MCF 10A (cell line): ENCODE data around the gene HHIPL1. TPM values are rescaled to one million over a fixed set of nuclear protein-coding genes. Genes with fewer than 3 reads are reported as not detected.

Source experiments
- BruUV-seq: library from RNA; stranded (reverse); fragments of 400-500 nt; replicated peaks from 2 replicates; lab custom pipeline; 2021; lab: Mats Ljungman, UMichigan
- CTCF ChIA-PET: fragments of 300-600 bp; sonication (Branson Sonifier 250); formaldehyde crosslinking; extraction: SDS; loops from one replicate; lab custom pipeline; 2021; ENCODE audit warnings: antibody characterized with exemption, inconsistent platforms; lab: Yijun Ruan, JAX
- POLR2A ChIA-PET: fragments of 300-600, 350-650 bp; sonication (Branson Sonifier 250); formaldehyde crosslinking; extraction: SDS; loops from one replicate; lab custom pipeline; 2020; ENCODE audit warnings: antibody characterized with exemption, inconsistent platforms; lab: Yijun Ruan, JAX
- DNase-seq: peaks from one replicate; pipeline ENCODE4 v3.0.0-alpha.2; 2018; ENCODE audit not compliant: unreplicated experiment
- H3K27ac Mint-ChIP-seq: one replicate; pipeline ENCODE4 v1.8.0; 2022; ENCODE audit warnings: mild to moderate bottlenecking, low read depth, mixed read lengths; ENCODE audit not compliant: unreplicated experiment
- H3K27me3 Mint-ChIP-seq: one replicate; pipeline ENCODE4 v1.8.0; 2022; ENCODE audit warnings: mixed read lengths; ENCODE audit not compliant: insufficient read depth, unreplicated experiment
- H3K36me3 Mint-ChIP-seq: one replicate; pipeline ENCODE4 v1.8.0; 2022; ENCODE audit warnings: mild to moderate bottlenecking, moderate library complexity, mixed read lengths; ENCODE audit not compliant: insufficient read depth, unreplicated experiment
- H3K4me1 Mint-ChIP-seq: one replicate; pipeline ENCODE4 v1.8.0; 2022; ENCODE audit warnings: mixed read lengths; ENCODE audit not compliant: insufficient read depth, unreplicated experiment
- H3K4me3 Mint-ChIP-seq: one replicate; pipeline ENCODE4 v1.8.0; 2022; ENCODE audit warnings: mild to moderate bottlenecking, moderate library complexity, mixed read lengths; ENCODE audit not compliant: unreplicated experiment
- H3K9me3 Mint-ChIP-seq: one replicate; pipeline ENCODE4 v1.8.0; 2022; ENCODE audit warnings: mixed read lengths; ENCODE audit not compliant: unreplicated experiment
- intact Hi-C: fragments of 100-400 bp; cut with micrococcal nuclease; formaldehyde crosslinking; loops from 2 replicates; pipeline ENCODE4 v1.14.1; 2022
- total RNA-seq: library from RNA; stranded (reverse); gene quantifications from 2 replicates; pipeline ENCODE4 v1.2.3, GENCODE V29; 2022
- TF ChIP-seq, protein P1 (sequence below): fragments of 200-600 bp; IDR thresholded peaks from one replicate; pipeline ENCODE4 v1.8.0; 2022; ENCODE audit warnings: antibody characterized with exemption, mild to moderate bottlenecking; ENCODE audit not compliant: unreplicated experiment

HHIPL1 gene
- total RNA-seq, 1 experiment from 2014 or later = not detected

DNA sequence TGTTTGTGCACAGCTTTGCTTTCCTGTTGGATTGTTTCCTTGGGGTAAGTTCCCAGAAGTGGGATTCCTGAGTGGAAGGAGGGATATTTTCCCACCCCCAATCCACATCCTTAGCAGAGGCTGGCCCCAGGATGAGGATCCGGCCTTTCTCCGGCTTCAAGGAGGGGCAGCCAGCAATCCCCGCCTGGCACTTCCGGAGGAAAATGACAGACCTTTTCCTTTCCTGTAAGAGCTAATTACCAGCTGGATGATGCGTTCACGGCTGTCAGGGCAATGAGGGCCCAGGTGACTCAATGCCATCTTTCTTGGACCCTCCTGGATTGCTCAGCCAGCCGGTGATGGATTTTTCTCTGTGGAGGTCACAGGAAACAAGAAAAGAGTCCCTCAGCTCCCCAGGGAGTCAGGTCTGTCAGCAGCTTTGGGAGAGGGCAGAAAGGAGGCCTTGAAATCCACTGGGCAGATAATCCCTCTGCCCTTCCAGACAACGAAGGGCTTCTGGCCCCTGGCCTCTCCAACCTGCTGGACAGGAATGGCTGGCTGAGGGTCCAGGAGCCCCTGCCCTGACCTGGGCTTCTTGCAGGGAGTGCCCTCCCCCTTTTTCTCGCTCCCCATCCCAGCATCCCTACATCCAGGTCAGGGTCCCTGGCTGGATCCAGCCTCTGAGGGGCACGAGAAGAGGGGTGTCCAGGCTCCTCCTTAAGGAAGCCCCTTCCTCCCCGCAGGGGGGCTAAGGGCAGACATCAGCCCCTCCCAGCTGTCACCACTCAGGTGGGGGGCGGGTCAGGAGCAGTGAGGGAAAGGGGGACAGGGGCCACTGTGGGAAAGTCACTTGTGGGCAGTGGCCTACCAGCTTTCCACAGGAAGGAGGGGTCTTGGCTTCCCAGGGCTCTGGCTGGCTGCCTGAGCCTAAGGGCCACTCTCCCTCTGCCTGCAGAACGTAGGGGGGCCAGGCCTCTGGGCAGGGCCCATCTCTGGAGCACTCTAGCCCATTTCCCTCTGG is 24.8 kb upstream of the HHIPL1 start:
- Mint-ChIP-seq H3K36me3 (no peaks in the 10 kb centered on the region), H3K27me3 (no peaks in the 10 kb centered on the region), H3K9me3 (no peaks in the 10 kb centered on the region), H3K4me1 (peaks cover 5% of the 10 kb centered on the region), H3K4me3 (no peak overlapping the region), H3K27ac (no peak overlapping the region)
- CTCF ChIA-PET = interaction anchor here (0.7 to 1.4 kb wide), 4 partner anchors 10 to 95 kb away, joined by 3 to 8 read pairs (median 3); no protein-coding TSS in a partner anchor
- DNase-seq = no peak
- TF ChIP-seq, protein P1, sequence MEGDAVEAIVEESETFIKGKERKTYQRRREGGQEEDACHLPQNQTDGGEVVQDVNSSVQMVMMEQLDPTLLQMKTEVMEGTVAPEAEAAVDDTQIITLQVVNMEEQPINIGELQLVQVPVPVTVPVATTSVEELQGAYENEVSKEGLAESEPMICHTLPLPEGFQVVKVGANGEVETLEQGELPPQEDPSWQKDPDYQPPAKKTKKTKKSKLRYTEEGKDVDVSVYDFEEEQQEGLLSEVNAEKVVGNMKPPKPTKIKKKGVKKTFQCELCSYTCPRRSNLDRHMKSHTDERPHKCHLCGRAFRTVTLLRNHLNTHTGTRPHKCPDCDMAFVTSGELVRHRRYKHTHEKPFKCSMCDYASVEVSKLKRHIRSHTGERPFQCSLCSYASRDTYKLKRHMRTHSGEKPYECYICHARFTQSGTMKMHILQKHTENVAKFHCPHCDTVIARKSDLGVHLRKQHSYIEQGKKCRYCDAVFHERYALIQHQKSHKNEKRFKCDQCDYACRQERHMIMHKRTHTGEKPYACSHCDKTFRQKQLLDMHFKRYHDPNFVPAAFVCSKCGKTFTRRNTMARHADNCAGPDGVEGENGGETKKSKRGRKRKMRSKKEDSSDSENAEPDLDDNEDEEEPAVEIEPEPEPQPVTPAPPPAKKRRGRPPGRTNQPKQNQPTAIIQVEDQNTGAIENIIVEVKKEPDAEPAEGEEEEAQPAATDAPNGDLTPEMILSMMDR = no peak
- intact Hi-C loops = no loop called here
- no TSS peak for BruUV-seq
- POLR2A ChIA-PET = no interaction called here

DNA sequence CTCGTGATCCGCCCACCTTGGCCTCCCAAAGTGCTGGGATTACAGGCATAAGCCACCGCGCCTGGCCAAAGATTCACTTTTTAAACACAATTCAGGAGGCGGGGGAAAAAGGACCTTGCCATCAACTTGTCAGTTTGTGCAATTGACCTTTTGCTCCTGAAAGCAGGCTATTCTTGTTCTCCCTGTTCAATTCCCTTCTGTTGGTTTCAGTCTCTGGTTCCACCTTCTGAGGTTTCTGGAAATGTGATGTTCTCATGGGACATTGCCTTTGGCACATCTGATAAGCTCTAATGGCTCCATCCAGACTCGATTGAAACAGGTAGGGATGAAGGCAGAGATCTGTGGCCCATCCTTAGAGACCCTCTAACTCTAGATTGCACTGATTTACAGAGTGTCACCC is 23.0 kb upstream of the HHIPL1 start:
- Mint-ChIP-seq H3K27ac (no peak overlapping the region), H3K36me3 (no peaks in the 10 kb centered on the region), H3K4me1 (peaks cover 5% of the 10 kb centered on the region), H3K9me3 (no peaks in the 10 kb centered on the region), H3K27me3 (no peaks in the 10 kb centered on the region), H3K4me3 (no peak overlapping the region)
- ChIA-PET CTCF (interaction anchor here (0.9 to 1.3 kb wide), 2 partner anchors 46 to 278 kb away, joined by 3 to 4 read pairs; no protein-coding TSS in a partner anchor), POLR2A (interaction anchor here (0.6 to 1.1 kb wide), 2 partner anchors 17 to 41 kb away, joined by 3 to 4 read pairs; no protein-coding TSS in a partner anchor)
- intact Hi-C loops = no loop called here
- TF ChIP-seq, protein P1 = no peak
- BruUV-seq = no TSS peak
- DNase-seq = no peak

DNA sequence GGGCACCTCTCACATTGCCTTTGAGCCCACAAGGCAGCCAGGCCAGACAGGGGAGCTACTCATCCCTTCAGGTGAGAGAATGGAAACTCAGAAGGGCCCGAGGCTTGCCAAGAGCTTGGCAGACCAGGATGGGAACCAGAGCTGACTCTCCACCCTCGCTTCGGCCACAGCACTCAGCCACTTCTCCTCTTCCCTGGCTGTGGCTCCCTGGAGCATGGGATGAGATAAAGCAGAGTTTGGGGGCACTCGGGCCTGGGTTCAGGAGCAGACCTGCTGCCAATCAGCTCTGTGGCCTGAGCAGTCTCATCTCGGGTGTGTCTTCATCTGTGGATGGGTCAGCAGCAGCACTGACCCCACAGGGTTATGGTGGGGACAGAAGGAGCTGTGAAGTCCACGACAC is 20.9 kb upstream of the HHIPL1 start:
- BruUV-seq = no TSS peak
- no peaks in the 10 kb centered on the region for H3K27me3 Mint-ChIP-seq
- H3K27ac Mint-ChIP-seq = no peak overlapping the region
- intact Hi-C loops = no loop called here
- peaks cover 5% of the 10 kb centered on the region for H3K4me1 Mint-ChIP-seq
- TF ChIP-seq, protein P1 = no peak
- H3K9me3 Mint-ChIP-seq = no peaks in the 10 kb centered on the region
- POLR2A ChIA-PET = interaction anchor here (0.7 to 0.9 kb wide), 3 partner anchors 11 to 144 kb away, joined by 3 read pairs; no protein-coding TSS in a partner anchor
- no peaks in the 10 kb centered on the region for H3K36me3 Mint-ChIP-seq
- H3K4me3 Mint-ChIP-seq = no peak overlapping the region
- no peak for DNase-seq
- CTCF ChIA-PET = interaction anchor here (0.6 to 1.2 kb wide), 5 partner anchors 62 to 231 kb away, joined by 3 to 5 read pairs (median 4); no protein-coding TSS in a partner anchor

DNA sequence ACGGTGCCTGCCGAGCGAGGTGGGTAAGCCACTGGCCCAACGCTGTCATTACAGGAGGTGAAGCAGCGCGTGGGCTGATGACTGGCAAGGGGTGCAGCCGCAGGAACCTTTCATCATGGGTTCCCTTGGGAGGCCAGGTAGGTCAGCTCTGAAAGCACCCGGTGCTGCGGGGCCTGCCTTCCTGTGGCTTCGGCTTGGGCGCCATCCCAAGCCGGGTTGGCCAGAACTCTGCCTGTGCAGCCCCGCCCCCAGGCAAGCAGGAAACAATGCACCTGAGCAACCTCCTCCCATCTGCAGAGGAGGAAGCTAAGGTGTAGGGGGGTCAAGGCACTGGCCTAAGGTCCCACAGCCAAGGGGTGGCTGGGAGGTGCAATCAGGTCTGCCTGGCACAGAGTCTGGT is 20.0 kb upstream of the HHIPL1 start:
- BruUV-seq = no TSS peak
- Mint-ChIP-seq H3K36me3 (no peaks in the 10 kb centered on the region), H3K27me3 (no peaks in the 10 kb centered on the region), H3K27ac (no peak overlapping the region), H3K9me3 (no peaks in the 10 kb centered on the region), H3K4me3 (no peak overlapping the region), H3K4me1 (peaks cover 5% of the 10 kb centered on the region)
- intact Hi-C loops = no loop called here
- ChIA-PET POLR2A (interaction anchor here (0.9 kb wide), 1 partner anchor 12 kb away, joined by 3 read pairs; no protein-coding TSS in a partner anchor), CTCF (interaction anchor here (1.1 kb wide), 1 partner anchor 63 kb away, joined by 4 read pairs; no protein-coding TSS in a partner anchor)
- TF ChIP-seq, protein P1 = no peak
- DNase-seq = no peak
